ENCODE results near the gene ZBTB46. TPM values are rescaled to one million over a fixed set of nuclear protein-coding genes. Genes with fewer than 3 reads are reported as not detected.

ZBTB46 gene
- total and polyA plus RNA-seq, 10 donors: 3.6 to 76.5 (median 32.1) TPM

DNA sequence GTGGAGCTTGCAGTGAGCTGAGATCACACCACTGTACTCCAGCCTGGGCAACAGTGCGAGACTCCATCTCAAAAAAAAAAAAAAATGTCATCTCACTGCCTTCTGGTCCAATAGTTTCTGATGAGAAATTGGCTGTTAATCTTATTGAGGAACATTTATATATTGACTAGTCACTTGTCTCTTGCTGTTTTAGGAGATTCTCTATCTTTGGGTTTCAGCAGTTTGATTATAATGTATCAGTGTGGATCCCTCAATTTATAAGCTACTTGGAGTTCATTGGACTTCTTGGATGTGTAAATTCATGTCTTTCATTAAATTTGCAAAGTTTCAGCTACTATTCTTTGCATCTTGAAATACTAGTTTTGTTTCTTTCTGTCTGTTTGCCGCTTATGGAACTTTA lies 112.1 kb downstream of the ZBTB46 start:
- Histone ChIP-seq H3K4me1 (peaks cover 0 to 8% (median 0%) of the 10 kb centered on the region in 6 donors), H3K9me3 (peaks cover 3 to 38% (median 31%) of the 10 kb centered on the region in 8 donors), H3K27ac (no peak overlapping the region), H3K27me3 (replicated peaks in 1 of 7) (no peaks in the 10 kb centered on the region), H3K36me3 (peaks cover 2 to 95% (median 51%) of the 10 kb centered on the region in 6 donors), H3K4me3 (no peak overlapping the region)
- no peak for DNase-seq
- TF ChIP-seq, protein P1, sequence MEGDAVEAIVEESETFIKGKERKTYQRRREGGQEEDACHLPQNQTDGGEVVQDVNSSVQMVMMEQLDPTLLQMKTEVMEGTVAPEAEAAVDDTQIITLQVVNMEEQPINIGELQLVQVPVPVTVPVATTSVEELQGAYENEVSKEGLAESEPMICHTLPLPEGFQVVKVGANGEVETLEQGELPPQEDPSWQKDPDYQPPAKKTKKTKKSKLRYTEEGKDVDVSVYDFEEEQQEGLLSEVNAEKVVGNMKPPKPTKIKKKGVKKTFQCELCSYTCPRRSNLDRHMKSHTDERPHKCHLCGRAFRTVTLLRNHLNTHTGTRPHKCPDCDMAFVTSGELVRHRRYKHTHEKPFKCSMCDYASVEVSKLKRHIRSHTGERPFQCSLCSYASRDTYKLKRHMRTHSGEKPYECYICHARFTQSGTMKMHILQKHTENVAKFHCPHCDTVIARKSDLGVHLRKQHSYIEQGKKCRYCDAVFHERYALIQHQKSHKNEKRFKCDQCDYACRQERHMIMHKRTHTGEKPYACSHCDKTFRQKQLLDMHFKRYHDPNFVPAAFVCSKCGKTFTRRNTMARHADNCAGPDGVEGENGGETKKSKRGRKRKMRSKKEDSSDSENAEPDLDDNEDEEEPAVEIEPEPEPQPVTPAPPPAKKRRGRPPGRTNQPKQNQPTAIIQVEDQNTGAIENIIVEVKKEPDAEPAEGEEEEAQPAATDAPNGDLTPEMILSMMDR (IDR thresholded peaks at IDR 0.05 in 8 of 11, conservative IDR thresholded peaks at IDR 0.05 in 3 of 11): no peak
- TF ChIP-seq POLR2AphosphoS5 (IDR thresholded peaks at IDR 0.05): no peak
- TF ChIP-seq POLR2A (IDR thresholded peaks at IDR 0.05): no peak
- 94 to 100% (median 98%) methylated on average over 2 of the region's 2 CpGs for WGBS, 5 donors
- intact Hi-C loops (cut with DNase I; ENCODE audit: low total_unique reads): no loop called here

DNA sequence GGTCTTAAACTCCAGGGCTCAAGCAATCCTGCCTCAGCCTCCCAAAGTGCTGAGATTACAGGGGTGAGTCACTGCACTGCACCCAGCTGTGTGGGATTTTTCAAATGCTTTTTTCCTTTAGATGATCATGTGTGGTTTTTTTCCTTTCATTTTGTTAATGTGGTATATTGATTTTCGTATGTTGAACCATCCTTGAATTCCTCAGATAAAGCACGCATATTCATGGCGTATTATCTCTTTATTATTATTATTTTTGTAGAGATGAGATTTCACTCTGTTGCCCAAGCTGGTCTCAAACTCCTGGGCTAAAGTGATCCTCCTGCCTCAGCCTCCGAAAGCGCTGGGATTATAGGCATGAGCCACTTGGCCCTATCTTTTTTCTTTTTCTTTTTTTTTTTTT lies 116.2 kb downstream of the ZBTB46 start:
- 95 to 98% (median 97%) methylated on average over 5 of the region's 5 CpGs for WGBS, 5 donors
- no peak overlapping the region for H3K4me3 ChIP-seq
- H3K27me3 ChIP-seq (replicated peaks in 1 of 7): no peaks in the 10 kb centered on the region
- TF ChIP-seq POLR2AphosphoS5 (IDR thresholded peaks at IDR 0.05) (no peak), POLR2A (IDR thresholded peaks at IDR 0.05) (no peak)
- TF ChIP-seq, protein P1 (IDR thresholded peaks at IDR 0.05 in 8 of 11, conservative IDR thresholded peaks at IDR 0.05 in 3 of 11): no peak
- intact Hi-C loops (cut with DNase I; ENCODE audit: low total_unique reads): no loop called here
- peaks cover 2 to 99% (median 72%) of the 10 kb centered on the region in 6 donors for H3K36me3 ChIP-seq
- no peak overlapping the region for H3K27ac ChIP-seq
- H3K9me3 ChIP-seq: peaks cover 3 to 40% (median 31%) of the 10 kb centered on the region in 8 donors
- H3K4me1 ChIP-seq: peaks cover 2 to 44% (median 25%) of the 10 kb centered on the region in 6 donors
- no peak for DNase-seq

DNA sequence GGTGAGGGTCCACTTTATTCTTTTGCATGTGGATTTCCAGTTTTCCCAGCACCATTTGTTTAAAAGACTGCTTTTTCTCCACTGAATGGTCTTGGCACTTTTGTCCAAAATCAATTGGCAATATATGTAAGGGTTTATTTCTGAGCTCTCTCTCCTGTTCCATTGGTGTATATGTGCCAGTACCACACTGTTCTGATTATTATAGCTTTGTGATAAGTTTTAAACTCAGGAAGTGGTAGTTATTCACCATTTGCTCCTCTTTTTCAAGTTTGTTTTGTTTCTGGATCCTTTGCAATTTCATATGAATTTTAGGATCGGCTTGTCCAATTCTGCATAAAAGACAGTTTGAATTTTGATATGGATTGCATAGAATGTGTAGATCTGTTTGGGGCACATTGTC lies 118.9 kb downstream of the ZBTB46 start:
- no peak overlapping the region for H3K27ac ChIP-seq
- no peaks in the 10 kb centered on the region for H3K27me3 ChIP-seq (replicated peaks in 1 of 7)
- TF ChIP-seq POLR2AphosphoS5 (IDR thresholded peaks at IDR 0.05): no peak
- TF ChIP-seq, protein P1 (IDR thresholded peaks at IDR 0.05 in 8 of 11, conservative IDR thresholded peaks at IDR 0.05 in 3 of 11): no peak
- H3K4me1 ChIP-seq: peaks cover 16 to 66% (median 43%) of the 10 kb centered on the region in 6 donors
- peaks cover 0 to 85% (median 58%) of the 10 kb centered on the region in 6 donors for H3K36me3 ChIP-seq
- intact Hi-C loops (cut with DNase I; ENCODE audit: low total_unique reads): no loop called here
- peaks cover 3 to 27% (median 19%) of the 10 kb centered on the region in 8 donors for H3K9me3 ChIP-seq
- H3K4me3 ChIP-seq: no peak overlapping the region
- WGBS, 5 donors: 93 to 100% (median 100%) methylated on average over 1 of the region's 1 CpG
- DNase-seq: no peak

DNA sequence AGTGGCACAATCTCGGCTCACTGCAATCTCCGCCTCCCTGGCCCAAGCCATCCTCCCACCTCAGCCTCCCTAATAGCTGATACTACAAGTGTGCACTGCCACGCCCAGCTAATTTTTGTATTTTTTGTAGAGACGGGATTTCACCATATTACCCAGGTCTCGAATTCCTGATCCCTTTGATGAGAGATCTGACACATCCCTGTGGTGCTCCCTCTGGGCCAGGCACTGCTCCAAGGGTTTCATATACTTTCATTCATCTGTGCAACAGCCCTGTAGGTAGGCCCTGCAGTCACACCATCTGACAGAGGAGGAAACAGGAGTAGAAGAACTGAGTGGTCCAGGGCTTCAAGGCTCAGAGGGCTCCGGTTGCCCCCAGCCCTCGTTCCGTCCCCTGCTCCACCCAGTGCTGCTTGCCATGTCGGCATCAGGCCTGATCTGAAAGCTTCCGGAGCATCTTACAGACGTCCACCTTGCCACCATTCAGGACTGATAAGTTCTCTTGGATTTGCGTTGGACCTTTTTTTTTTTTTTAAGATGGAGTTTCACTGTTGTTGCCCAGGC lies 119.9 kb downstream of the ZBTB46 start:
- WGBS, 5 donors: 82 to 93% (median 83%) methylated on average over 12 of the region's 12 CpGs
- no peak for DNase-seq
- Histone ChIP-seq H3K27me3 (replicated peaks in 1 of 7) (no peaks in the 10 kb centered on the region), H3K27ac (no peak overlapping the region), H3K9me3 (peaks cover 3 to 26% (median 19%) of the 10 kb centered on the region in 8 donors), H3K4me1 (peaks cover 23 to 73% (median 53%) of the 10 kb centered on the region in 6 donors), H3K36me3 (peaks cover 0 to 80% (median 58%) of the 10 kb centered on the region in 6 donors), H3K4me3 (no peak overlapping the region)
- no peak for TF ChIP-seq POLR2AphosphoS5 (IDR thresholded peaks at IDR 0.05)
- TF ChIP-seq, protein P1 (IDR thresholded peaks at IDR 0.05 in 8 of 11, conservative IDR thresholded peaks at IDR 0.05 in 3 of 11): no peak
- TF ChIP-seq POLR2A (IDR thresholded peaks at IDR 0.05): no peak
- intact Hi-C loops (cut with DNase I; ENCODE audit: low total_unique reads): no loop called here

Measured in spleen (tissue), 11 donors.